Testis (tissue), 5 donors: ENCODE measurements around the gene ARMCX5. TPM values are rescaled to one million over a fixed set of nuclear protein-coding genes. Genes with fewer than 3 reads are reported as not detected.

Experiments
- DNase-seq: peaks from one replicate; pipeline ENCODE4 v3.0.0-alpha.2; 2019
- H3K27ac ChIP-seq, 2 donors: fragments of 200-600 bp; sonication (generic); one replicate each; pipeline ENCODE4 v1.5.1; 2019
- H3K27me3 ChIP-seq: fragments of 200-600 bp; sonication (generic); one replicate; pipeline ENCODE4 v1.5.1; 2019
- H3K36me3 ChIP-seq: fragments of 200-600 bp; sonication (generic); one replicate; pipeline ENCODE4 v1.5.1; 2017; ENCODE audit warnings: low read depth; ENCODE audit errors: missing control alignments
- H3K4me1 ChIP-seq: fragments of 200-600 bp; sonication (generic); one replicate; pipeline ENCODE4 v1.5.1; 2019
- H3K4me3 ChIP-seq, 2 donors: fragments of 200-600 bp; sonication (generic); one replicate each; pipeline ENCODE4 v1.5.1; 2017 to 2019
- H3K9me3 ChIP-seq: fragments of 200-600 bp; sonication (generic); one replicate; pipeline ENCODE4 v1.5.1; 2017
- POLR2A ChIP-seq: fragments of 450-650 bp; IDR thresholded peaks from one replicate; pipeline ENCODE4 v1.6.1; 2017; ENCODE audit warnings: antibody characterized with exemption, mild to moderate bottlenecking, moderate library complexity
- WGBS, 2 donors: methylation state at CpG; one replicate each; pipeline ENCODE4 v1.1.5; 2018; 5-methylcytosine and 5-hydroxymethylcytosine counted together
- intact Hi-C: fragments of 100-400 bp; cut with DNase I; formaldehyde crosslinking; loops from one replicate; pipeline ENCODE4 v1.15.1; 2023; ENCODE audit warnings: low total_unique reads
- long read RNA-seq, 2 donors: transcript quantifications; one replicate each; lab custom pipeline, GENCODE V29; 2026
- polyA plus RNA-seq: library from polyadenylated mRNA; stranded (reverse); fragments of 350-450 nt; fragmentation: Illumina TruSeq; extraction: RNeasy Lipid Tissue Mini Kit (QIAGEN cat#74804); gene quantifications from one replicate; pipeline ENCODE4 v1.2.3, GENCODE V29; 2014; ENCODE audit warnings: low read depth, low replicate concordance; ENCODE audit not compliant: insufficient read depth
- total RNA-seq, 2 donors: library from RNA; depleted of rRNA; stranded (reverse); fragments of >200 nt; gene quantifications; one replicate each; pipeline ENCODE4 v1.2.3, GENCODE V29; 2016
- TF ChIP-seq, protein P1 (sequence below), 3 experiments: fragments of 450-650 bp in 2 of 3; fragments of 200-600 bp in 1 of 3; sonication (generic) in 1 of 3; IDR thresholded peaks; one replicate each; pipeline ENCODE4 v1.5.1; 2016 to 2019; ENCODE audit warnings: antibody characterized with exemption in 3 of 3, mild to moderate bottlenecking in 2 of 3, moderate library complexity in 1 of 3

Gene ARMCX5
- total RNA-seq (10 to 100 TPM; 12.4 to 17.3 TPM), polyA plus RNA-seq (6.7 TPM)
- long read RNA-seq, donor 1, full-length matches to known transcripts, result 16 of 16 reads
- long read RNA-seq, donor 1, partial matches to known transcripts, result 0 of 16 reads
- long read RNA-seq, donor 1, other reads (novel, unspliced or antisense), result 0 of 16 reads
- long read RNA-seq, donor 2, full-length matches to known transcripts, result 9 of 9 reads
- long read RNA-seq, donor 2, partial matches to known transcripts, result 0 of 9 reads
- long read RNA-seq, donor 2, other reads (novel, unspliced or antisense), result 0 of 9 reads

DNA sequence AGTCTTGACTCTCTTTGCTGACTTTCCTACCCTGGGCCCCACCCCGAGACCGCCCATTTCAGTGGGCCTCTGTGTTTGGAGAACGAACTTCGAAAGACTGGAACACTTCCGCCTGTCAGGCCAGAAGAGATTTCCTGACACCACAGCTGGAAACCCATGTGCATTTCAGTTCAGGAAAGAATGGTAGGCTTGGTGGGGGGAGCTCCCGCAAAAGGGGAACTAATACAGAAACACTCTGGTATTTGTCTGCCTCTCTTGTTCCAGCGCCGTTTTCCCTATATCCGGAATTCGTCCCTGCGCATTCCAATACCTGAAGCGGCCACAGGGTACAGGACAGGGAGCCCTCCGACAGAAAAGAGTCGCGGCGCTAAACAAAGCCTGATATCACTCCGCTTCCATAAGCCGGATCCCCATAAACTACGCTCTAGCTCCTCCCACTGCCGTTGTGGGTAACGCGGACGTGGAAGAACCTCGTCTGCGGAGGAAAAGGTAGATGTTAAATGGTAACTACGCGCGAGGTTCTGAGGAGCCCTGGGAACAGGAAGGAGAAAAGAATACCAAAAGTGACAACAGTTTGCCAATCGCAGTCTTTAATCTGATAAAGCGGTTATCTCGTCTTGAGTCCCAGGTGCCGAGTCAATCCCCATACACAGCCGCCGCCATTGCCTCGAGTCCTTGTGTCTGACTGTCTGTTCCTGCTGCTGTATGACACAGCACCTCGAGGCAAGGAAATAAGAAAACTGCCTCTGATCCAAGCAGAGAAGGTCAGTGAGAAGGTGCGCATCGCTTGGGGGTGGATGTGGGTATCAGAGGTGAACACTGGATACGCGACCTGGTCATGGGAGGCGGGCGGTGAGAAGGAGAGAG lies at the start of gene ARMCX5:
Gene ARMCX5, plus strand, starts transcription at position 432 of the 867 bp plus-strand sequence. CDS start 2,627 bp downstream, outside the sequence.
- TF ChIP-seq, protein P1, sequence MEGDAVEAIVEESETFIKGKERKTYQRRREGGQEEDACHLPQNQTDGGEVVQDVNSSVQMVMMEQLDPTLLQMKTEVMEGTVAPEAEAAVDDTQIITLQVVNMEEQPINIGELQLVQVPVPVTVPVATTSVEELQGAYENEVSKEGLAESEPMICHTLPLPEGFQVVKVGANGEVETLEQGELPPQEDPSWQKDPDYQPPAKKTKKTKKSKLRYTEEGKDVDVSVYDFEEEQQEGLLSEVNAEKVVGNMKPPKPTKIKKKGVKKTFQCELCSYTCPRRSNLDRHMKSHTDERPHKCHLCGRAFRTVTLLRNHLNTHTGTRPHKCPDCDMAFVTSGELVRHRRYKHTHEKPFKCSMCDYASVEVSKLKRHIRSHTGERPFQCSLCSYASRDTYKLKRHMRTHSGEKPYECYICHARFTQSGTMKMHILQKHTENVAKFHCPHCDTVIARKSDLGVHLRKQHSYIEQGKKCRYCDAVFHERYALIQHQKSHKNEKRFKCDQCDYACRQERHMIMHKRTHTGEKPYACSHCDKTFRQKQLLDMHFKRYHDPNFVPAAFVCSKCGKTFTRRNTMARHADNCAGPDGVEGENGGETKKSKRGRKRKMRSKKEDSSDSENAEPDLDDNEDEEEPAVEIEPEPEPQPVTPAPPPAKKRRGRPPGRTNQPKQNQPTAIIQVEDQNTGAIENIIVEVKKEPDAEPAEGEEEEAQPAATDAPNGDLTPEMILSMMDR (IDR thresholded peaks at IDR 0.05), result peak in 2 of 3 experiments; percentile 12 to 16
- no peak for TF ChIP-seq POLR2A
- Histone ChIP-seq H3K27me3 (no peaks in the 10 kb centered on the region), H3K4me3 (peak within 1 kb of the TSS; percentile 55 to 73), H3K4me1 (no peaks in the 10 kb centered on the region), H3K36me3 (no peaks in the 10 kb centered on the region), H3K27ac (peak within 1 kb of the TSS; percentile 77 to 80), H3K9me3 (no peaks in the 10 kb centered on the region)
- peak; percentile 86 for DNase-seq
- 1 to 2% methylated on average over 11 to 41 of the region's 42 CpGs for WGBS, 2 donors
- intact Hi-C loops, result no loop called here

DNA sequence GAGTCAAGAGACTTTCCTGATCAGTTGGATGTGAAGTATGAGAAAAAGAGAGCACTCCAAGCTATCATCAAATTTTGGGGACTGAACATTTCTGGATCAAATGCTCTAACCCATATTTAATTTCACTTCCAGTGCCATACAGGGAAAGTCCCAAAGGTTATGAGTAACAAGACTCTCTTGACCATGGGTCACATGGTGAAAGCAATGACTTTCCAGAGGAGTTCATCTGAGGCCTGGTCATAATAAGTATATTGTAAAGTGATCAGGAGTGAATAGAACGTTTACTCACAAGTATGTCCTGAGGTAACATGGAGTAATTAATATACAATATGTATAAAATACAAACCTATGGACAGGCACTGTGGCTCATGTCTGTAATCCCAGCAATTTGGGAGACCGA lies 40.7 kb upstream of the ARMCX5 start:
- intact Hi-C loops, result no loop called here
- 79 to 94% methylated on average over 2 of the region's 2 CpGs for WGBS, 2 donors
- Histone ChIP-seq H3K4me3 (no peak overlapping the region), H3K4me1 (no peaks in the 10 kb centered on the region), H3K36me3 (no peaks in the 10 kb centered on the region), H3K27ac (no peak overlapping the region), H3K27me3 (no peaks in the 10 kb centered on the region), H3K9me3 (no peaks in the 10 kb centered on the region)
- TF ChIP-seq, protein P1 (IDR thresholded peaks at IDR 0.05), result no peak
- no peak for TF ChIP-seq POLR2A
- DNase-seq, result no peak

DNA sequence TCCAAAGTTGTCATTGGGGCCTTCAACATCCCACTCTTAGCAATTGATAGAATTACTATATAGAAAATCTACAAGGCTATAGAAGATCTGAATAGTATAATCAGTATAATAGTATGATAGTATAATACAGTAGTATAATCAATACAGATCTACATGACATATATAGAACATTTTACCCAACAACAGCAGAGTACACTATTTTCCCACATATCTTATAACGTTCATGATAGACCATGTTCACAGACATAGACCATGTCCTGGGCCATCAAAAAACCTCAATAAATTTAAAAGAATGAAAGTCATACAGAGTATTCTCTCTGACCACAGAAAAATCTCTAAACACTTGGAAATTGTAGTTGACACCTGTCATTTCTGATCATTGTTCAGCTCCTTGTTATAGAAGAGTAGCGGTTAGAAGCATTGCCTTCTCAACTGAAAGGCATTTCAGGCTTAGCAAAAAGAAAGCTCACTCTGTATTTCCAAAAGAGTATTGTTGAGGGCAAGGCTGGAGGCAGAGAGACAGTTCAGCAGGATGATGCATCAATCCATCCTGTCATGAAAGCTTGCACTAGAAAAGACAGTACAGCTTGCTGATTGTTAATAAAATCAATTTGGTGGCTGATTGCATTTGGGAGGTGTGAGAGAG lies 38.8 kb upstream of the ARMCX5 start:
- intact Hi-C loops, result no loop called here

DNA sequence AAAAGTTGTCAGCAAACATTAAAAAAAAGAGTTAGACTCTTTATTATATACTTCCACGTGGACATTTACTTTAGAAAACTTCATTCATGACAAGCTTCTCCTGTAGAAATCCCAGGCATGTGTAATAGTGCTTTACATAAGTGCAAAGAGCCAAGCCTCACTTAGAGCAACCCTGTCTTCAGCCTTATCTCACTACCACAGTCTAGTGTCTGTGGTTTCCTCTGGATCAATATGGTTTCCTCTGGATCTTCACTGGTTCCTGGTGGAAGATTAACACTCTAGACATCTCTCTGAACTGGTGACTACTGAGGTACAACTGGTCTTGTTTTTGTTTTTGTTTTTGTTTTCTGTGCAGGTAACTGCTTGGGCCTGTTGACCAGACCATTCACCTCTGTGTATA lies 18.4 kb upstream of the ARMCX5 start:
- 30 to 52% methylated on average over 1 of the region's 1 CpG for WGBS, 2 donors
- DNase-seq, result no peak
- TF ChIP-seq, protein P1 (IDR thresholded peaks at IDR 0.05), result no peak
- no peak for TF ChIP-seq POLR2A

More for the DNA sequence above, 38.8 kb upstream of the ARMCX5 start:
- Histone ChIP-seq H3K9me3 (no peaks in the 10 kb centered on the region), H3K27ac (no peak overlapping the region), H3K4me1 (no peaks in the 10 kb centered on the region), H3K27me3 (no peaks in the 10 kb centered on the region), H3K4me3 (no peak overlapping the region), H3K36me3 (no peaks in the 10 kb centered on the region)
- no peak for TF ChIP-seq POLR2A
- TF ChIP-seq, protein P1 (IDR thresholded peaks at IDR 0.05), result no peak
- 80 to 94% methylated on average over 2 of the region's 2 CpGs for WGBS, 2 donors
- DNase-seq, result no peak

More for the DNA sequence above, 18.4 kb upstream of the ARMCX5 start:
- Histone ChIP-seq H3K4me3 (no peak overlapping the region), H3K27me3 (no peaks in the 10 kb centered on the region), H3K9me3 (no peaks in the 10 kb centered on the region), H3K36me3 (no peaks in the 10 kb centered on the region), H3K27ac (no peak overlapping the region), H3K4me1 (no peaks in the 10 kb centered on the region)
- intact Hi-C loops, result no loop called here
